AML-193 (cell line): ENCODE data around the gene KLC1.
"Not testable (repeated sequence)": the region's sequence is repeated elsewhere in the genome, so short reads cannot be mapped to it uniquely, and the experiment has no call there.

Experiments used
- DNase-seq, 2 experiments: peaks; one replicate each; lab custom pipeline; 2025; lab: John Stamatoyannopoulos, UW

KLC1 gene

DNA sequence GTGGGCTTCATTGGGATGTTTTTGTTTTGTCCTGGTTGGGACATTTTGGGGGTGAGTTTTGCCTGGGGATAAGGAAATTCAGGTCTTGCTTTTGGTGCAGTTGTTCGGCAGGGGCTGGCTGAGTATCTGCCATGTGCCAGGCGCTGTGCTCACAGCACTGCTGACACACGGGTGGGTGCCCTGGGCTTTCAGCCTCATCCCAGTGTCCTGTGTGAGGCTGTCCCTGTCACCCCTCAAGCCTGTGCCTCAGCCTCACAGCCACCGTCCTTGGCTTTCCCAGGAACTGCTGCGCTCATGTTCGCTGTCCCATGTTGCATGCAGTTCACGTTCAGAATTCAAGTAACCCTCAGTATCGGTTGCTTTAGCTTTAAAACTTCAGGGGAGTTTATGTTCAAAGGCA, 61.3 kb downstream of the KLC1 start:
- DNase-seq, result no peak

DNA sequence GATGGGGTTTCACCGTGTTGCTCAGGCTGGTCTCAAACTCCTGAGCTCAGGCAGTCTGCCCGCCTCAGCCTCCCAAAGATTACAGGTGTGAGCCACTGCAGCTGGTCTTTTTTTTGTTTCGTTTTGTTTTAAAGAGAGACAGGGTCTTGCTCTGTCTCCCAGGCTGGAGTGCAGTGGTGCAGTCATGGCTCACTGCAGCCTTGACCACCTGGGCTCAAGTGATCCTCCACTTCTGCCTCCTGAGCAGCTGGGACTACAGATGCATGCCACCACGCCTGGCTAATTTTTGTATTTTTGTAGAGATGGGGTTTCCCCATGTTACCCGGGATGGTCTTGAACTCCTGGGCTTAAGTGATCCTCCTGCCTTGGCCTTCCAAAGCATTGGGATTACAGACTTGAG, 62.6 kb downstream of the KLC1 start:
- not testable (repeated sequence) for DNase-seq

DNA sequence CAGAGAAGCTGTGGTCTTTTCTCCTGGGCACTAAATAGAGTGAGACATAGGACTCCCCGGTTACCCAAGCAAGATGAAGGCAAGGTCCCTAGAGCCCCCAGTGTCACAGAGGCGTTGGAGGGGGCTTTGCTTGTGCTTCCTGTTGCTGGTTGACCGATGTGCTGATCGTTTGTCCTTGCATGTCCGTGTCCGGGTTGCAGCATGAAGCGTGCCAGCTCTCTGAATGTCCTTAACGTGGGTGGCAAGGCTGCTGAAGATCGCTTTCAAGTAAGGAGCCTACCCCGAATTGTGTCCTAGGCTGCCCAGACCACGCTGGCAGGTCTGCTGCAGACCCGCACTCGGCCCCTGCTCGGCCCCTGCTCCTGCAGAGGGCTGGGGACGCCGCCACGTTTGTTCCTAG, 63.1 kb downstream of the KLC1 start:
- DNase-seq, result no peak

DNA sequence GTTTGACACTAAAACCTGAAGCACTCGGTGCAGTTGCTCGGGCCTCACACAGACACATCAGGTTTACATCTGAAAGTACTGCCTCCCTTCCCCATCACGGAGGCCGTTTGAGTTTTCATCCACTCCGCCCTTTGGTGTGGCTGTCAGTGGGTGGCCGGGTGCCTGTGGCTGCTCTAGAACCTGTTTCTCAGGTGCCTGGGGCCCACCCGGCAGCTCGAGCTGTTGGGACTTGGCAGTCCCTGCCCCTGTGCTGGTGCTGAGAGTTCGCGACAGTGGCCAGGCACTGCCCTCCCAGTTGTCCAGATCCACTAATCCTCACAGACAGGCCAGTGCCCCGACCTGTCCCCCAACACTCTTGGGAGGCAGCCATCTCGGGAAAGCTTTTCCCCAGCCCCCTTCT, 63.9 kb downstream of the KLC1 start:
- DNase-seq, result no peak

DNA sequence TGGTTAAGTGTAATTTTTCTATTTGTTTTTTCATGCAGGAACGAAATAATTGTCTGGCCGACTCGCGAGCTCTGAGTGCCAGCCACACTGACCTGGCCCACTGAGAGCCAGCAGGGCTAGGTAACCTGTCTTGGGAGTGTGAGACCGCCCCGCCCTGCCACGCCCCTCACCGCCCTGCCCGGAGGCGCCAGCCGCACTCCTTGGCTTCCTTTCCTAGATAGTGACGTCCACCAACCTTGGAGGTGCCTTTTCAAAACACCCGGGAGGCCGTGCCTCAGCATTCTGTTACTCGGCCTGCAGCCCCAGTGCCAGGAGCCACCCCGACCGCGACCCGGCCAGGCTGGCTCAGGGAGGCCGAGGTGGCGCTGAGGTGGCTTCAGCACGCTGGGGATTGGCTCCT, 64.5 kb downstream of the KLC1 start:
- no peak for DNase-seq

DNA sequence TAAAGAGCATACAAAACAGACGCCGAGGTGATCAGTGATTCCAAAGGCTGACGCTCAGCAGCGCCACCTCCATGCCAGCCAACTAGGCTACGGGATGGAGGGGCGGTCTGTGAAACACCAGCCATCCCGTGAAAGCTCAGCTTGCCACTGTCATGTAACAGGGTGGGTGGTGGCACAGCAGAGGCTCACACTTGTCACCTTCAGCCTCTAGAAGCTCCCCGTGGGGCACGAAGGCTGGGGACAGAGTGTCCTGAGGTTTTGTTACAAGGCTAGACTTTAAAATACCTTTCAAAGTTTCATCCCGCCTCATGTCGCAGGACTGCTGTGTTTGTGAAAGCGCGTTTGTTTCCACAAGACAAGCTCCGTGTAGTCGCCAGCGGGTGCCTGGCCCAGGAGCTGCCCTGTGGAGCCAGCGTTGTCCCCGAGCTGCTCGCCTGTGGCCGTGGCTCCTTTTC, 65.6 kb downstream of the KLC1 start:
- DNase-seq, result no peak

DNA sequence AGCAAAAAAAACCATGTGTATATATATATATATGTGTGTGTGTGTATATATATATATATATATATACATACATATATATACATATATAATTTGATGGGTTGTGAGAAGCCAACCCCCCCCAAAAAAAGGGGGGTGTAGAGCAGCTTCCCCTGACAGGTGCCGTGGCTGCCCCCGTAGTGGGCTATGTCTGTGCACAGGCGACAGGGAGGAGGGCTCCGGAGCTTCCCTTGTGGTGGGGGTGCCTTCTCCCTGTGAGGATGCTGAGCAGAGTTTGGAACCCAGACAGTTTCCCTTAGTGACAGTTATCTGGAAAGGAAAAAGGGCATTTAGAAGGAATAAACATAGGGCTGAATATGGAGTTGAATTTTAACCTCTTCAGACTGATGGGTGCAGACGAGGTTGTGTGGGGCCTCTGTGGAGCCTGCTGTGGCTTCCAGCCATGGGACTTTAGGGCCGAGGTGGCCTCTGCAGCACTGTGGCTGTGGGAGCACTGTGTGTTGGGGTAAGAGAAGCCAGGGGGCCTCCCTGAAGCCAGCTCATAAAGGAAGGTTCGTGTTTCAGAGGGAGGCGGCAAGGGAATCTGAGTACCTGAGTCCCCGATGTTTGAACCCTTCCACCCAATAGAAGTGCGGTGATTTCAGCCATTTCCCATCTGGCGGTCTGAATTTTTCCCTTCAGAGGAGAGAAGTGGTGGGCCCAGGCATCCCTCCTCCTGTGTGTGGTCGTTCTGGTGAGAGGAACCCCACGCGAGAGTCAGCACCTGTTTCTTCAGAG, 66.5 kb downstream of the KLC1 start:
- no peak for DNase-seq

DNA sequence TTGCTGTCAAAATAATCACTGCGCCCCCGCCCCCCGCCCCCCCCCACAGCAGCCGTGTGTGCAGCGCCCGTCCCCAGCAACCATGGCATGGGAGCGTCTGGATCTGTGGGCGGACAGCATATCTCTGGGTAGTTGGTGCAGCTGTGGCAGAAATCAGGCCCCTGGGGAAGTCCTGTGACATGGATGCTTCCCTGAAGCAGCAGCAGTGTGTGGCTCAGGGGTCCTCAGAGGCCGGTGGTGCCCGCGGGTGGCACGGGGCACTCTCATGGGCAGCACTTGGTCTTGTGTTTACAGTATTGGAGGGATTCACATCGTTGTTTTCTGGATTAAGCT, 67.0 kb downstream of the KLC1 start:
- DNase-seq, result no peak

DNA sequence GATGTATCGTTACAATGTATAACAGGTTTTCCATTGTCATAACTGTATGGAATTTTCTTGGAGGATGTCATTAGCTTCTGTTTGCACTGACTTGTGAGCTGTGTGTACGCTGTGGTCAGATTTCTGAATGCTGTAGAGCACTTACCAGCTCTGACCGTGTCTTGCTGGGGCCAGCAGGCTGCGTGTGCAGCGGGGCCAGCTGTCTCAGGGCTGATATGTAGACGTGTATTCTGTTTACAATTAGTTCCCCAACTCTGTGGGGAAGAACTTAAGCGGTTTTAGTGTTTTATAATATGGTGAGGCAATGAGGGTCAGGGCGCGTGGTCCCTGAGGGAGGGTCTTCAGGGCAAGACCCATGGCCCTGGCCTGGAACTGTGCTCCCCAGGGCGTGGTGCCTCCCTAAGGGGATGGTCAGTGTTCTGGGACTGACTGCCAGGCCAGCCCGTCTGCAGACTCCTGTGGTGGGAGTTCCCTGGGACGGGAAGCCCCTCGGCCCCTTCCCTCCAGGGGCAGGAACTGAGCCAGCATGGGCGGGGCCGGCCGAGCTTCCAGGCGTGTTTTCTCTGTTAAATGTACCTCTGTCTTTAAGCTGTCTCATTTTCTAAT, 67.6 kb downstream of the KLC1 start:
- no peak for DNase-seq

DNA sequence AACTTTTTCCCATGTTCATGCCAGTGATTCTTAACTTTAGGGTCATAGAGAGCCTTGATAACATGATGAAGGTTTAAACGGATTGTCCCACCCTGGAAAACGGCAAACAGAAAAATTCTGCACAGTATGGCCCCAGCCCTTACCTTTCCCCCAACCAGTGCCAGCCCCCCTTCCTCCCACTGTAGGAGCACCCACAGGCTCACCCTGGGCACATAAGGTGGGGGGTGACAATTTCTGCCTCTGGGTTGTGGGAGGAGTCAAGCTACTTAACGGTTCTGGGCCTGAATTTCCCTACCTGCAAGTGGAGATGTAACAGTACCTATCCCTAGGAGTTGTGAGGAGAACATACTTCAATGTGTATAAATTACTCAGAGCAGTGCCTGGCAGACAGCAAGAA, 68.2 kb downstream of the KLC1 start:
- DNase-seq, result no peak

DNA sequence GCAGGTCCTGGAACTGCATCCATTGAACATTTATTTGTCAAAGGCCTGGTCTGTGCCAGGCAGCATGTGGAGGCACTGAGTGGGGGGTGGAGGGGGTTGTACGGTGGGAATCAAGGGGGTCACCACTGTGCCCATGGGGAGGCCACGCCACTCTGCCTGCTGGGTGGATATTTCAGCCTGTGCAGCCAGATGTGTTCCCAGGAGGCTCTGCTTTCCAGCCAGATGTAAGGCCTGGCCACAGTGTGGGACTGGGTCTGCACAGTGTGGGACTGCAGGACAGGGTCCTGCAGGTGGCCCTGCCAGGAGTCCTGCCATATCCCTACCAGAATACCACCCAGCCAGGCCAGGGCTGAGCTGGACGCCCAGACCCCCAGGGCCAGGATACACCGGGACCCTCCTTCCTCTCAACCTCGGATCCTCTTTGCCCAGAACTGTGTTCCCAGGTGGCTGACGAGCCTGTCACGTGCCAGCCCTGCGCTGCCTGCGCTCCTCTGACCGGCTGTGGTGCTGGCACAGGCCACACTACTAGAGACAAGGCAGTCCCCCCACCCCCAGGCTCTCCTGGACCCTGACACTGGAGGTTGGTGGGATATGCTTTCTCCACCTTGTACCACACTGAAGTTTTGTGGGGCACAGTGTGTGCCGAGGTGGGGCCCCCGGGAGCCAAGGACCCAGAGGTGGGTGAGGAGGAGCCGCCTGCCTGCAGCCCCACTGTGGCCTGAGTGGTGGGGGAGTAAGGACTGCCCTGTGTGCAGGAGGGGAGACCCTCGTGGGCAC, 68.8 kb downstream of the KLC1 start:
- no peak for DNase-seq

DNA sequence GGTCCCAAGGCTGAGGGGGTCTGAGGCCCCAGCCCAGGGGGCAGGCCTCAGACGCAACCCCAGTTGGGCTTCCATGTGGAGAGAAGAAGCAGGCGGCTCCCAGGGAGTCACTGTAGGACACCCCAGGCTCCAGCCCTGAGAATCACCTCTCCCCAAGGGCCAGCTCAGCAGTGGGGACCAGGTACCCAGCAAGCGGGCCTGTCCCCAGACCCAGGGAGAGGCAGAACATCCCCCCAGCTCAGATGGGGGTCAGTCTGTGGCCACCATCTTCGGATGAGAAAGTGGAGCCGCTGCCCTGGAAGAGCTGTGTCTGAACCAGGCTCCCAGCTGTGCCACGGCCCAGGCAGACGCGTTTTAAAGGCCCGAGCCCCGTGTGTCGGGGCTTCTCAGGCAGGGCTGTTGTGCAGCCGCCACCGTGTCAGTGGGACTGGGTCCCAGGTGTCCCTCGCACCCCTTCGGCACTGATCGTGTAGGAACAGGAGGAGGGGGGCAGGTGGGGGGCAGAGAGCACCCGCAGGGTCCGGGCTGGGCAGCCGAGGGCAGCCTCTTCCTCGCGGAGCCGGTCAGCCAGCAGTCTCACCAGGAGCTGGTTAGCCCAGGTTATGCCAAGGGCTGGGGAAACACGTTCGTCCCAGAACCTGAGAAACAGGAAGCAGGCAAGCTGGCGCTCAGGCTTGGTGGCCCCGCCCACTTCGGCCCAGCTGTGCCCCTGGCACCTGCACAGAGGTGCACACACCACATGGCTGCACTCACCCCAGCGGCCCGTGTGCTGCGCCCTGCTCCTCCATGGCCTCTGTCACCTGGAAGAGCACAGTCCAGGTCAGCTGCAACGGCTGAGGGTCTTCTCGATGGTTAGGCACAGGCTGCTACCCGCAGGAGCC, 69.6 kb downstream of the KLC1 start:
- no peak for DNase-seq

DNA sequence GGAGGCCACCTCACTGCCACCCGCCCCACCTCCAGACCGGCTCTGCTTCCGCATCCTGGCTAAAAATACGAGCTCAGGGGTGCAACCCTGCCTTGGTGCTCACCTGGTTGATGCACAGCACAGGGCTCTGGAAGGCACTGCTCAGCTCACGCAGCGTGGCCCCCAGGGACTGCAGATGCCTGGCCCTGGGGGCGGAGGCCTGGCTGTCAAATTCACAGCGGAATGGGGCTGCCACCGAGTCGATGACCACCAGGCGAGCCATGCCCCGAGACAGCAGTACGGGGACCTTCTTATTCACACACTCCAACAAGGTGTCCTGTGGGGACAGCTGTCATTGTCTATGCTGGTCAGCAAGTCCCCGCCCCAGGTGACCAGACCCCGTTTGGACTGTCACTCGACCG, 70.2 kb downstream of the KLC1 start:
- no peak for DNase-seq

DNA sequence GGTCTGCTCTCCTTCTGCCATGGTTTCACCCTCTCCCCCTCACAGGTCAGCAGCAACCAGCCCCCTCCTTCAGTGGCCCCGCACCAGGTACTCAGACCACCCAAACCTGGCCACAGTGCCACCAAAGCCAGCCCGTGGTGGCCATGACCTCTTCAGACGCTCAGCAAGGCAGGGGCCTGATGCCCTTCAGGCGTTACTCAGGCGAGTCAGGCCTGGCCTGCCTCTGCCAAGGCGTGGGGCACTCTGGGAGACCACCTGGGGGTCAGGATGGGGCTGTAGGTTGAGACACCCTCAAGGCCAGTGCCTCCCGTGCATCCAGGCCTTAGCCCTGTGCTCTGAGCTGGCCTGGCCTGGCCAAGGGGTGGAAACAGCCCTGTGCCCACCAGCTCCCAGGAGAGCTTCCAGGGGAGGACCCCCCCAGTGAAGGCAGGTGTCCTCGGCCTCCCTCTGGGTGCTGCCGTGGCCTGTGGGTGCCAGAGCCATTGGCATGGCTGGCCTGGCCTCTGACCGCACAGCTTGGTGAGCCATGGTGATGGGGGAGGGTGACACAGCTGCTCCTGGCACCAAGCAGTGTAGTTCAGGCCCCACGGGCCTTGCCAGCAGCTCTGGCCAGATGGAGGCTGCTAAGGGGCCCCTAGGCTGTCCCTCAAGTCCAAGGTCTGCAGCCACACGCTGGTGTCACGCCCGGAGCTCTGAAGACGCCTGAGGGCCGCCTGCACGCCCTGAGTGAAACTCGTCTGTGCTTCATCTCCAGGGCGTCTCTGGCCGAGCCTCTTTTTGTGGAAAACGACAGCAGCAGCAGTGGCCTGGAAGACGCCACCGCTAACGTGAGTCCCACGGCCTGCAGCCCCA, 71.1 kb downstream of the KLC1 start:
- no peak for DNase-seq

DNA sequence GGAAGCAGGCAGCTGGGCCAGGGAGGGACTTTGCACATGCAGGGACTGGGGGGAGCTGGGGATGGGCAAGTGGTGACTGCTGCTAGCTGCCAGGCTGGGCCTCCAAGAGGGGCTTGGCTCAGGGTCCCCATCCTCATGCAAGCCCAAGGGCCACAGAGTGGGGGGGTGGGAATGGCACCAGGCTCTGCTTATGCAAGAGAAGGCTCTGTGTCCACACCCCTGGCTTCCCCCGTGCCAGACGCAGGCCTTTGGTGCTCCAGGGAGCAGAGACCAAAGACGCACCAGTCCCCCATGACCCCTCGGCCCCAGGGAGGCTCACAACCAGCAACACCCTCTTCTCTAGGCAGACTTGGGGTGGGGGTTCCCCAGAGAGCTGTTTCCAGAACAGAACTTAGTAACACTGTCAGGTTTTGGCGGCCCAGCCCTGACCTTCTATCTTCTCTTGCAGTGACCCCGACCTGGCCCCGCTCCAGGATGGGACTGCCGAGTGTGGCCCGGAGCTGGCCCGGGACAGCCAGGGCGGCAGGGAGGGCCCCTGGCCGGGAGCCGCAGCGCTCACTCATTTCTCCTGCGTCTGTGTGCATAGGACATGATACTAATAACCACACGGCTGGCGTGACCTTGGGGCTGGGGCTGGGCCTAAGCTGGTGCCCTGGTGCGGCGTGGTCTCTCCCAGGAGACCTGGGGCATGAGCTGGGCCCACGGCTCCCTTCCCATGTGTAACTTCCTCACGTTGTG, 71.9 kb downstream of the KLC1 start:
- DNase-seq, result no peak

DNA sequence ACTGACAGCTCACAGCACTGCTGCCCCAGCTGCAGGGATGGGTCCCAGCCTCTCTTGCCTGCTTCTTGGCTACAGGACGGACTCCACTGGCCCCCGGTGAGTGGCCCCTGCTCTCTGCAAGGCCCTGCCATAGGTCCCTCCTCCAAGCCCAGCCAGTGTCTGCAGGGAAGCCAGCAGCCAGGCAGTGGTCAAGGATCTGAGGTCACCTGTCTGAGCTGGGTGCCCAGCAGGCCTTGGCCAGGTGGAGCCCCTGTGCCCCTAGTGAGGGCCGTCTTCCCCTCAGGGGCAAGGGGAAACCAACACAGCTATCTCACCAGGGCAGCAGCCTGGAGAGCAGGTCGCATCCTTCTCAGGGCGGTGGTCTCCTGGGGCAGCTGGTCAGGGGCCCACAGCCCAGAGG, 73.1 kb downstream of the KLC1 start:
- no peak for DNase-seq

DNA sequence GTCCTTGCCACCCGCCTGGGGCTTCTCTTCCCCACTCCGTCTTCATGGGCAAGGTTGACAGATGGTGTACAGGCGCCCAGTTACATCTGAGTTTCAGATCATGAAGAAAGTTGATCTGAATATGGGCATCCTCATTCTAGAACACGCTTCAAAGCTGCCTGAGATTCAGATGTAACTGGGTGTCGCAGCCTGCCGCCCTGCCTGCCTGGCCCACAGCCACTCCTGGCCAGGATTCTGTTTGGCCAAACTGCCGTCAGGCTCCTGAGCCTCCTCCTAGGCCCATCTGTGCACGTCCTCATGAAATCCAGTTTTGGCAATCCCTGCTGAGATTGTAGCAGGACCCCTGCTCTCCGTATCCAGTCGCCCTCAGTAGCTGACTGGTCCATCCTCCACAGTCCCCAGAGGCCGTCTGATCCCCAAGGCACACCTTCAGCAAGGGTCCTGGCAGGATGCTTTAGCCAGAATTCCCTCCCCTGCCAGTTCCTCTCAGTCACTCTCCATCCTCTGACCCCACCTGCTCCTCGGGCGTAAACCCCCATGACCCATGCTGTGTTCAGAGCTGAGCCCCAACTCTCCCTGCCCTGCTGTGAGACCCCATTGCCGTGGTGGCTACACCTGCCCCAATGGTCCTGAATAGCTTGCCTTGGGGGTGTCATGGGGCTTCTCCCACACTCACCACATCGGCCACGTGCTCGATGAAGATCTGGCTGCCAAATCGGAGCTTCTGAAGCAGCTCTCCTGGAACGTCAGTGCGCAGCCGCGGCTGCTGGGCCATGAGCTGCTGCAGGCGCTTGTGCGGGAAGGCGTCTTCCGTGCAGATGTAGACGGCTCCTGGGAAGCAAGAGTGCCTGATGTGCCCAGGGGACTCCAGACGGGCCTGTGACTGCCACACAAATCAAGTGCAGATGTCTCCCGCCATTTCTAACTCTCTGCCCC, 73.8 kb downstream of the KLC1 start:
- DNase-seq, result no peak

DNA sequence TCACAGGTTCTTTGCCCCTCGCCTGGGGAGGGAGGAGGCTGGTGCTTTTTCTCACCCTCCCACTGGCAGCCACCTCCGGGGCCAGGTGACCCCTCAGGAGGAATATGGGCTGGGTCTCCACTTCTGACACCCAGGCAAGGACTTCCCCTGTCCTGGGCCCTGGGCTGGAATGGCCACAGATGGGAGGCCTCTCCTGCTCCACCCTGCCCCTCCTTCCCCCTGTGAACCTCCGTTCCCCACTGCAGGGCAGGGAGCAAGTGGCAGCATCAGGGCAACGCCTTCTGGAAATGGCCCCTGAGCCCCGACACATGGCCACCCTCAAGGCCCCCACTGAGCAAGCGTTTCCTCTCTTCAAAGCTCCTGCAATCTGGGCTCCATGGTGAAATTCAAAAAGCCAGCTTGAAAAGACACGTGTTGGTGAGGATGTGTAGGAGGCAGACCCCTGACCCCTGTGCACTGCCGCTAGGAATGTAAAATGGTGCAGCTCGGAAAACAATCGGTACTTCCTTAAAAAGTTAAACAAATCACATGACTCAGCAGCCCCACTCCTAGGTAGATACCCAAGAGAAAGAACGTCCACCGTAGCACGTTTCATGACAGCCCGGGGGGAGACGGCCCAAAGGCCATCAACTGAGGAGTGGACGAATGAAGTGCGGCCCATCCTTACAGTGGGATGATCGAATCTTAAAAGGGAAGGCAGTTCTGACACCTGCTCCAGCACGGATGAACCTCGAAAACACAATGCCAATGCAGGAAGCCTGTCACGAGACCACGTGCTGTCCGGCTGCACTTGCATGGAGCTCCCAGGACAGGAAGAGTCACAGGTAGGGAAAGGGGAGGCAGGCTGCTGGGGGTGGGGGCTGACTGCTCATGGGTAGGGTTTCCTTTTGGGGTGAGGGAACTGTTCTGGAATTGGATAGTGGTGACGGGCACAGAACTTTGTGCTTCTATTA, 74.7 kb downstream of the KLC1 start:
- DNase-seq, result no peak
